Tongue (tissue), 2 donors: ENCODE data around the gene CHTF18. TPM values are rescaled to one million over a fixed set of nuclear protein-coding genes. Genes with fewer than 3 reads are reported as not detected.
"Not testable (repeated sequence)": the region's sequence is repeated elsewhere in the genome, so short reads cannot be mapped to it uniquely, and the experiment has no call there.

ENCODE experiments used
- DNase-seq: peaks from one replicate; pipeline ENCODE4 v3.0.0-alpha.2; 2015
- total RNA-seq: library from RNA; depleted of rRNA; stranded (reverse); fragments of >200 nt; gene quantifications from one replicate; pipeline ENCODE4 v1.2.3, GENCODE V29; 2014

Gene CHTF18
- total RNA-seq, 1 donor from 2014 or later, result 14.9 TPM

DNA sequence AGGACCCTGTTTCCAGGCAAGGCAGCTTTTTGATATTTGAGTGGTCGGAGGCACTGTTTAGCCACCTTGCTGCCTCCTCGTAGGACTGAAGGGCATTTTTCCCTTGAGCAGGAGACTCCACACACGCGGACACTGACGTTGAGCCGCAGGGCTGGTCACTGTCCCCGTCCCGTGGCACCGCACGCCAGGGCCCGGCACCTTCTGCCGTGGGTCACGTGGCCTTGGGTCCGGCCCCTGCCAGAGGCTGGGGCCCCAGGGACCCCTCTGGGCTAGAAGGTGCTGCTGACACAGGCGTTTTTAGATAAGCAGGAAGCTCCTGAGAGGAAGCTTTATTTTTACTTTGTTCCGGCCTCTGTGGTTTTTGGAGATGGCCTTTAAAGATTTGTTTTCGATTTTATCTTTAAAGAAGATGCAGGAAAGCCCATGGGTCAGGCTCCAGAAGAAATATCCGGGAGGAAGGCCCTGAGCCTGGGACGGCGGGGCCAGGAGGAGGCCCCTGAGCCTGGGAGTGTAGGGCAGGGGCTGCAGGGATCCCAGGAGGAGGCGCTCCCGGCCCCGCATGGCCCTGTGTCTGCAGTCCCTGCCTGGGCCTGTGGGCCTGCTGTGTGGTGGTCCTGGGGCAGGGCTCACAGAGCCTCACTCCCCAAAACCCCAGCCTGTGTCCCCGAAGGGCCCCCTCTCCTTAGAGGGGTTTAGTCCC, 42.6 kb downstream of the CHTF18 start:
- DNase-seq, result no peak

- DNase-seq, result no peak
These were observed 43.4 kb downstream of the CHTF18 start for GRCh38 chr16:831571-832413.

- DNase-seq, result no peak
These were observed 44.4 kb downstream of the CHTF18 start for GRCh38 chr16:832652-833336.

- no peak for DNase-seq
These were observed 45.0 kb downstream of the CHTF18 start for GRCh38 chr16:833411-833810.

DNA sequence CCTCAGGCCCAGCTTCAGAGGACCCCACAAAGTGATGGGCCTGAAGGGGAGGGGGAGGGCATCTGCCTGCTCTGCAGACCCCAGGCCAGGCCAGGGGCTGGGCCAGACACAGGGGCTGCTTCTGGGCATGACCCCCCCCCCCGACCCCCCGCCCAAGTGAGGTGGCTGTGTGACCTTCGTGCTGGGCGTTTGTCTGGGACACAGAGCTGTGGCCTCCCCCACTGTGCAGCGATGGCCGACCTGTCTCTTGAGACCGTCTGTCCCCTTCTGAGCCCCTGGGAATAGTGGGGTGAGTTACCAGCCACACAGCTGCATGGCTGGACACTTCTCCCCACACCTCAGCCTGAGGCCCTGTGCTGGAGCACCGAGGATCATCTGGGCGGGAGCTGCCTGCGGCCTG, 47.0 kb downstream of the CHTF18 start:
- no peak for DNase-seq

GRCh38 chr16:836221-836620, 47.8 kb downstream of the CHTF18 start:
- no peak for DNase-seq

DNA sequence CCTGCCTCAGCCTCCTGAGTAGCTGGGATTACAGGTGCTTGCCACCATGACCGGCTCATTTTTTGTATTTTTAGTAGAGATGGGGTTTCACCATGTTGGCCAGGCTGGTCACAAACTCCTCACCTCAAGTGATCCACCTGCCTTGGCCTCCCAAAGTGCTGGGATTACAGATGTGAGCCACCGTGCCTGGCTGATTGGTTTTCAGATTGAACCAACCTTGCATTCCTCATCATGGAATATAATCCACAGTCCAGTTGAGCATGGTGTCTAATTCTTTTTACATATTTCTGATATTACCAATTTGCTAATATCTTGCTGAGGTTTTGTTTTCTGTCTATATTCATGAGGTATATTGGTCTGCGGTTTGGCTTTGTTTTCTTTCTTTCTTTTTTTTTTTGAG, 48.4 kb downstream of the CHTF18 start:
- not testable (repeated sequence) for DNase-seq

DNA sequence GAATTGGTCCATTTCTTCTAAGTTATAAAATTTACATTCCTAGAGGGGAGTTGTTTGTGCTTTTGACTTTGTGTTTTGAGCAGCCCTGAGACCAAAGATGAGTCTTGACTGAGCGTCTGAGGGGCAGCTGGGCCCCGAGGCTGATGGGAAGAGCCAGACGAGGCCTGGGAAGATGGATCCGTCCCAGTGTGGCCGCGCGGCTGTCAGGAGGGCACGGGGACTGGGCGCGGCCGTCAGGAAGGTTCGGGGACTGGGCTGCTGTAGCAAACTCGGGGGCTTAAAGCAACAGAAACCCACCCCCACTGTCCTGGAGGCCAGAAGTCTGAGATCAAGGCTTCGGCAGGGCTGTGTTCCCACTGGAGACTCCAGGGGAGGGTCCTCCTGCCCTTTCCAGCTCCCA, 50.3 kb downstream of the CHTF18 start:
- no peak for DNase-seq

DNA sequence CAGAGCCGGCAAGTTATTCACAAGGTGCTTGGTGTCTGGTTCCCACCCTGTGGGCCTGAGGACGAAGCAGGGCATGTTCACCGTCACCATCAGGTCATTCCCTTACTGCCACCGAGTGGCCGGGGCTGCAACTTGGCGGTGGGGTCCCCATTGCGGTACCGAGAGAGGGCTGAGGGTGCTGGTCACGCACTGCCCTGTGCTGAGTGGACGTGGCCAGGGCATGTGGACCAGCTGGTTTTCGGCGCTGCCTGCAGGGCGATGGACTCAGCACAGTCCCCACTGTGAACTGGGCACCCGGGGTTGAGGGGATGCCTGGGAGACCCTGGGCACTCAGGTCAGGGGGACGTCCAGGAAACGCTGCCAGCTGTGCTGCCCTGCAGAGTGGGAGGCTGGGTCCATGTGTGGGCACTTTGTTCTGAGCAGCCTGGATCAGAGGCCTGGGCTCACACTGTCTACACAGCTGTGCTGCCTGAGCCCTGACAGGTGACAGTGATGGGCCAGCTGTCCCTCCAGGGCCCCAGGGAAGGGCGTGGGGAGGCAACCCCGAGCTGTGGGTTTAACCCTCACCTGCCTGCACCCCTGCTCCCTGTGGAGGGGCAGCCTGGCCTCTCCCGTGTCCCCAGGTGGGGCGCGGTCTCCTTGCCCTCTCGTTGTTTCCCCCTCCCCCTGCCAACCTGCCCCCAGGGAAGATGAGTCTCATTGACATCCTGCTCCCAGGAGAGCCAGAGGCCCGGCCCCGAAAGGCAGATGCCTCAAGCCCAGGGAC, 51.4 kb downstream of the CHTF18 start:
- DNase-seq, result peak; percentile 80

DNA sequence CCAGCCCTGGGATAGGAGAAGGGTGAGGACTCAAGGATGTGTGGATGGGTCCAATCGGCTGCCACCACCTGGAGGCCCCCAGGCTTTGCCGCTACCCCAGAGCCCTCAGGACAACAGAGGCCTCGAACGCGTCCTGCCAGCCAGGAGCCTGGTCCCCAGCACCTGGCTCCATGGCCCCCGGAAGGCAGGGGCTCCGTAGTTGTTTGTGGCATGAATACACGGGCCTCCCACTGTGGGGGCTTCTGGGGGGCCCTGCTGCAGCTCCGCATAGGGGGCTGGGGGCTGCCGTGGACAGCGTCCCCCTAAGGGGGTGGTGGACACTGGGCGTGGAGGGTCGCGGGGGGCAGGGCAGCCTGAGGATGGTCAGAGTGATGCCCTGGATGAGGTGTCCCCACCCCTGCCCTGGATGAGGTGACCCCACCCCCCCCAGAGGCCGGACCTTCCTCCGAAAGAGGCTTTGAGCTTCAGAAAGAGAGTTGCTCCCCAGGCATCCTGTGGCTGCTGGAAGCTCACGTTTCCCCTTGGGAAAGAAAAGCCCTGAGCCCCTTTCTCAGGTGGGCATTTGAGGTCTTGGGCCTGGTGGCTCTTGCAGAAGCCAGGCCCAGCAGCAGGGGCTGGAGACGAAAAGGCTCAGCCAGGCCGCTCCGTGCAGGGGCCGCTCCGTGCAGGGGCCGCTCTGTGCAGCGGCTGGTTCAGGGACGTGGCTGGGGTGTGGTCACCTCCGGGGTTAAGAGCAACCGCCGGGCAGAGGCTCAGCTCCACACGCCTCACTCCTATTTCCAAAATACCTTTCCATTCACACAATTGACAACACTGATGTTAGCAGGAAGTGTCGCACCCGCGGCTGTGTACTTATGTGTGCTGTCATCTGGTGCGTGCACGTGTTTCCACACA, 52.4 kb downstream of the CHTF18 start:
- peak; percentile 14 for DNase-seq

GRCh38 chr16:841455-842060, 53.1 kb downstream of the CHTF18 start:
- no peak for DNase-seq

- DNase-seq, result peak; percentile 76
These were observed 53.6 kb downstream of the CHTF18 start for GRCh38 chr16:842061-842476.

DNA sequence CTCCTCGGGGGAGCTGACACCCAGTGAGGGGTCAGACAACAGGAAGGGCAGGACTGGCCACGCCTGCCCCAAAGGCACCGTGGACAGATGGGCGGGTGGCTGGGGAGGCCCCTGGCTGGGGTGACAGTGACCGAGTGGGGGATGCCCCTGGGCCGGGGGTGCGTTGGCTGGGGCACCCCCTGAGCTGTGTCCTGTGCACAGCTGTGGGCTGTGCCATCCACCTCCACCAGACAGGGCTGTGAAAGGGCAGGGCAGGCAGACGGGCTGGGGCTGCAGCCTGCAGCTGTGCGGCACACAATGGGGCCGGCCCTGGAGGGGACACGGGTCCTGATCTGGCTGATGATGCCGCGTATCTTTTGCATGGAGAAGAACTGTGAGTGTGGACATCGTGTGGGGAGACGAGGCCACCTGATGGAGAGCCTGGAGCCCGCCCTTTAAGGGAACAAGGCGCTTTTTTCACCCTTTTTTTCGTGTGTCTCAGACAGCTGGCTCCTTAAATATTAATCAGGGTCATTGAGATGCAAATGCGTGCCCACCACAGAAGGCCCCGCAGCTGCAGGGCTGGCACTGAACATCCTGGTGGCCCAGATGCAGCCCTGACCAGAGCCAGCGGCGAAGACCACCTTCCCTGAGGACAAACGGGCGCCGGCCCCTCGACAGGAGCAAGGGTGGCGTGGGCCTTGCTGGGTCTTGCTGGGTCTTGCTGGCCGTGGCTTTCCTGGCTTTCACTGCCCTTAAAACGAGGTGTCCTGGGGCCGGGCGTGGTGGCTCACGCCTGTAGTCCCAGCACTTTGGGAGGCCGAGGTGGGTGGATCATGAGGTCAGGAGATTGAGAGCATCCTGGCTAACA, 54.5 kb downstream of the CHTF18 start:
- DNase-seq, result peak; percentile 26

GRCh38 chr16:843771-844170, 55.4 kb downstream of the CHTF18 start:
- no peak for DNase-seq

DNA sequence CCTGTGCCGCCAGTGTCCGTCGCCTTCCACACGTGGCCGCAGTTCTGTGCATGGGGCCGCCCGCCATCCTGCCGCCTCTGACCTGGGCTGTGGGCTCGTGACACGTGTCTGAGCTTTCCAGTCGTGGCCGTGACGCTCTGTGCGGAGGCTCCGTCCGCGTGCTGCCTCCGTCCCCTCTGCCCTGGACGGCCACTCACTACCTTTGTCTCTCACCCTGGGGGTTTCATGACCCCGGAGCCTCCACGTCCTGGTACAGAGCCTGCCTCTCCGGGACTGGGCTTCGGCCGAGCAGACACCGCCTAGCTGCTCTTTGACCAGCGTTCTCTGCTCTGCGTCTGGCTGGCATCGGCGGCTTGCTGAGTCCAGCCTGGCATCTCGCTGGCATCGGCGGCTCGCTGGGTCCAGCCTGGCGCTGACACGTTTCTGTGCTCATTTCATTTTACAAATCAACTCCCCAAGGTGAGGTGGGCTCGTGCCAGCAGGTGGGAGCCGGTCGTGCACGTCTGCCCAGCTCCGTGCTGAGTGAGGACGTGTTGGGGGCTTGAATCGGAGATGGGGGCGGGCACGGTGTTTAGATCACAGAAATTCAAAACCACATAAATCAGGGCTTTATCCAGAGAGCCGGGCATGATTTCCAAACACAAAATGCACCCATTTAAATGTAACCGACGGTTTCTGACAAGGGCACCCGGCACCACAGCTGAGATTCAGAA, 56.4 kb downstream of the CHTF18 start:
- DNase-seq, result no peak

DNA sequence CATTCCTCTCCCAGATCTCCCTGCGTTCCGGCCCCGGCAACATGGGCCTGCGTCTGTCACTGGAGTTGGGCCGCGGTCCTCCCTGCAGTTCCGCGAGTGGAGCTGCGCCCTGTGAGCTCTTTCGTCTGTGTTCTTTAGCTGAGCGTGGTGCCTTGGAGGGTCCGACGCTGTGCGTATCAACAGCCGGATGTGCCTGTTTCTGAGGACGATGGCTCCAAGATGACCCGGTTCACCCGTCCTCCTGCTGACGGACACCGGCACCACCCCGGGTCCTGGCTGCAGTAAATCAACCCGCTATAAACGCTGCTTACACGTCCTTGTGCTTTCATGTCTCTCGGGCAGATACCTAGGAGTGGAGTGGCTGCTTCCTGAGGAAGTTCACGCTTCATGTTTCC, 56.9 kb downstream of the CHTF18 start:
- DNase-seq, result no peak

DNA sequence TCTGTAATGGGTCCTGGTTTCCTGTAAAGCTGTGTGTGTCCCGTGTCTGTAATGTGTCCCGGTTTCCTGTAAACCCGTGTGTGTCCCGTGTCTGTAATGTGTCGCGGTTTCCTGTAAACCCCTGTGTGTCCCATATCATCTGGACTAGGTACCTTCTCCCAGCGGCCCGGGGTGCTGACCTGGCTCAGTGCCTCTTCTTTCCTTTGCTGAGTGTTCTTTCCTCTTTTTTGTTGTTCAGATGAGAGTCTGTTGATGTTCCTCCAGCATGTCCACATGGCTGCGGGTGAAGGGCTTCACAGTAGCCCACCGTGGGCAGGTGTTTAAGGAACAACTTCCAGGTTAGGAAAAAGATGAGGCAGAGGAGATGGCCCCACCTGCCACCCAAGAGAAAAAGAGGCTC, 58.7 kb downstream of the CHTF18 start:
- DNase-seq, result no peak
